RWPE1 (cell line): ENCODE measurements around the gene KCNK2.

Source experiments
- CTCF ChIA-PET: fragments of 350-600 bp; sonication (Branson Sonifier 250); formaldehyde crosslinking; extraction: SDS; loops from one replicate; lab custom pipeline; 2021; lab: Yijun Ruan, JAX
- POLR2A ChIA-PET: fragments of 400-600 bp; formaldehyde crosslinking; extraction: SDS; loops from one replicate; lab custom pipeline; 2020; ENCODE audit warnings: antibody characterized with exemption; ENCODE audit not compliant: low non-redundant PET; lab: Yijun Ruan, JAX
- DNase-seq: peaks from one replicate; pipeline ENCODE4 v3.0.0; 2012; ENCODE audit warnings: low spot score
- H3K27ac ChIP-seq: fragments of 450-650 bp; 2 replicates; pipeline ENCODE4 v1.5.1; 2017
- CTCF ChIP-seq: fragments of 450-650 bp; conservative IDR thresholded peaks from 2 replicates; pipeline ENCODE4 v1.5.1; 2017; ENCODE audit warnings: low read depth, mild to moderate bottlenecking

KCNK2 gene

GRCh38 chr1:215219372-215219771, 136.8 kb downstream of the KCNK2 start:
- no peak for DNase-seq
- no peak for TF ChIP-seq CTCF
- H3K27ac ChIP-seq = no peak overlapping the region
- ChIA-PET POLR2A (no interaction called here), CTCF (no interaction called here)

- no peak overlapping the region for H3K27ac ChIP-seq
- ChIA-PET POLR2A (no interaction called here), CTCF (no interaction called here)
- no peak for TF ChIP-seq CTCF
- no peak for DNase-seq
Measured at GRCh38 chr1:215220346-215220745, 137.8 kb downstream of the KCNK2 start.

DNA sequence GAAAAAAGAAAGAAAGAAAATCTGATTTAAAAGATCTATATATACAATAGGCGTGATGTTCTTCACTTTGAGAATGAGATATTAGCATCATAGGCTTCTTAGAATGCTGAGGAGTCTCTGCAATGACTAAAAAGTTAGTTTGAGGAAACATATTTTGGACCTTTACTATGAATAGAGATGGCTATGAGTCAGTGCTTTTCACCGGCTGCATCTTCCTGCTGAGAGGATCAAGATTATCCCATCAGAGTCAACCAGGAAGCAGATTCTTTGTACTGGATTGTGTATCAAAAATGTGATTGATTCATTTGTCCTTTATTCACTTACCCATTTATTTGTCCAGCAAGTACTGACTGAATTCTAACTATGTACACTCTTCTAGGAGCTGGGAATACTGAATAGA, 144.2 kb downstream of the KCNK2 start:
- ChIA-PET POLR2A (no interaction called here), CTCF (no interaction called here)
- H3K27ac ChIP-seq = no peak overlapping the region
- no peak for TF ChIP-seq CTCF
- no peak for DNase-seq

- no peak for DNase-seq
- no peak for TF ChIP-seq CTCF
- POLR2A ChIA-PET = no interaction called here
- no peak overlapping the region for H3K27ac ChIP-seq
- CTCF ChIA-PET = no interaction called here
Measured at GRCh38 chr1:215228193-215228592, 145.7 kb downstream of the KCNK2 start.

DNA sequence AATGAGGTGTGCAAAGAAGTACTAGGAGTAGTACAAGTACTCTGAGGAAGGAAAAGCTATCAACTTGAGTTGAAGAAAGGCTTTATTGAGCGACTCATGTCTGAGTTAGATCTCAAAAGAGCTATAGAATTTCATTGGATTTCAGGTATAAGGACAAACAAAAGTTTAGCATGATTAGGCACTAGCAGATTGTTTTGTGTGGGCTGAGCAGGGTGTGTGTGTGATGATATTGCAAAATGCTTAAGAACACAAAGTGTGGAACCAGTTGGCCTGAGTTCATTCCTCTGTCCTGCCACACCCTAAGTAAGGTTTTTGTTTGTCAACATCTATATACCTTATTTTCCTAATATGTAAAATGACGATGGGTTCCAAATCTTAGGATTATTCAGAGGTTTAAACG, 158.9 kb downstream of the KCNK2 start:
- ChIA-PET CTCF (no interaction called here), POLR2A (no interaction called here)
- TF ChIP-seq CTCF = no peak
- DNase-seq = no peak
- no peak overlapping the region for H3K27ac ChIP-seq

- ChIA-PET CTCF (interaction anchor here (0.6 kb wide), 1 partner anchor 36 kb away, joined by 3 read pairs; no protein-coding TSS in a partner anchor), POLR2A (no interaction called here)
- no peak for DNase-seq
- no peak overlapping the region for H3K27ac ChIP-seq
- TF ChIP-seq CTCF = no peak
Measured at GRCh38 chr1:215243345-215244054, 161.0 kb downstream of the KCNK2 start.
